Caki2 (cell line): ENCODE data around the gene CYTH3. TPM values are rescaled to one million over a fixed set of nuclear protein-coding genes. Genes with fewer than 3 reads are reported as not detected.

Experiments used
- DNase-seq: peaks from one replicate; pipeline ENCODE4 v3.0.0-alpha.2; 2015; ENCODE audit warnings: low read depth
- in situ Hi-C: cut with HindIII; loops from 2 replicates; pipeline ENCODE4 v1.10.0; 2016; ENCODE audit warnings: low sequenced_read_pairs, low pct_unique_long_range_greater_than_20kb, mixed read lengths
- total RNA-seq: library from RNA; depleted of rRNA; stranded (reverse); fragments of >200 nt; shearing (Covaris generic); gene quantifications from 2 replicates; pipeline ENCODE4 v1.2.3, GENCODE V29; 2014; ENCODE audit warnings: low replicate concordance; rRNA removed

The CYTH3 gene
- total RNA-seq, 1 experiment from 2014 or later: 7.0 TPM

GRCh38 chr7:6117533-6117932, 154.9 kb downstream of the CYTH3 start:
- in situ Hi-C loops: no loop called here
- DNase-seq: no peak

- DNase-seq: no peak
- in situ Hi-C loops: no loop called here
Measured at GRCh38 chr7:6116211-6116610, 156.2 kb downstream of the CYTH3 start.

Other genes with a start within 250 kb of the CYTH3 start
- gene ANKRD61, start 241.2 kb downstream of the CYTH3 start, total RNA-seq: not detected in 2 replicates
- gene EIF2AK1, start 213.4 kb downstream of the CYTH3 start, total RNA-seq: 150 and 200 TPM in 2 replicates
- 7.0 and 15.3 TPM in 2 replicates for gene USP42, start 167.7 kb downstream of the CYTH3 start, total RNA-seq
- gene FAM220A, start 76.3 kb upstream of the CYTH3 start, total RNA-seq: 26.7 and 27.4 TPM in 2 replicates
- 22.7 and 42.5 TPM in 2 replicates for gene RAC1, start 101.9 kb upstream of the CYTH3 start, total RNA-seq
- 9.1 and 15.0 TPM in 2 replicates for gene DAGLB, start 175.3 kb upstream of the CYTH3 start, total RNA-seq
- 230 and 259 TPM in 2 replicates for gene KDELR2, start 211.5 kb upstream of the CYTH3 start, total RNA-seq